HepG2 (cell line): Measurements from ENCODE around the gene PCNP. TPM values are rescaled to one million over a fixed set of nuclear protein-coding genes. Genes with fewer than 3 reads are reported as not detected.

ENCODE experiments used
- ATAC-seq: fragments of 200-7000 bp; cut with Tn5 transposase; 3 replicates; pipeline ENCODE4 v1.9.1; 2020; ENCODE audit warnings: mild to moderate bottlenecking, moderate library complexity
- BruUV-seq: library from RNA; stranded (reverse); fragments of 400-500 nt; replicated peaks from 2 replicates; lab custom pipeline; 2021; lab: Mats Ljungman, UMichigan
- CTCF ChIA-PET: fragments of 300-600 bp; formaldehyde crosslinking; extraction: SDS; loops from one replicate; lab custom pipeline; 2021; ENCODE audit warnings: low total read pairs, inconsistent platforms, low intra/inter-chr PET ratio; lab: Yijun Ruan, JAX
- POLR2A ChIA-PET: fragments of 350-600 bp; sonication (Branson Sonifier 250); formaldehyde crosslinking; loops from one replicate; lab custom pipeline; 2020; ENCODE audit warnings: antibody characterized with exemption, inconsistent platforms; lab: Yijun Ruan, JAX
- DNase-seq: peaks from one replicate; pipeline ENCODE4 v3.0.0-alpha.2; 2015; ENCODE audit warnings: low spot score
- FAIRE-seq: peaks from 3 replicates; lab custom pipeline; 2011; peaks lifted over from hg19 to GRCh38; lab: Jason Lieb, UNC
- H2AFZ ChIP-seq: one replicate; pipeline ENCODE4 v1.6.1; 2011; ENCODE audit warnings: low read length, inconsistent platforms
- H3K27ac ChIP-seq: fragments of 300-600 bp; 3 replicates; pipeline ENCODE4 v1.8.0; 2011; ENCODE audit warnings: mixed run types, mild to moderate bottlenecking, mixed read lengths, low read length, inconsistent platforms; ENCODE audit not compliant: insufficient read depth; ENCODE audit errors: extremely low read length
- H3K27me3 ChIP-seq, 2 experiments: fragments of 200-600 bp in 1 of 2; 2 replicates in 1 of 2; 3 replicates in 1 of 2; pipeline versions ENCODE4 v1.6.0 to v1.8.0; 2011; ENCODE audit warnings: low read length in 2 of 2, mild to moderate bottlenecking in 2 of 2, moderate library complexity in 2 of 2, inconsistent platforms in 1 of 2; ENCODE audit not compliant: insufficient read depth in 2 of 2, control insufficient read depth in 1 of 2
- H3K36me3 ChIP-seq, 2 experiments: fragments of 200-600 bp in 1 of 2; replicated peaks in 1 of 2; 2 replicates in 1 of 2; 3 replicates in 1 of 2; pipeline versions ENCODE4 v1.5.1 to v1.8.0; 2011; ENCODE audit warnings: low read length in 2 of 2, inconsistent platforms in 1 of 2; ENCODE audit not compliant: insufficient read depth in 2 of 2, control insufficient read depth in 1 of 2
- H3K4me1 ChIP-seq: 2 replicates; pipeline ENCODE4 v1.5.1; 2012; ENCODE audit warnings: low read length, inconsistent platforms; ENCODE audit not compliant: insufficient read depth
- H3K4me2 ChIP-seq: 2 replicates; pipeline ENCODE4 v1.6.0; 2011; ENCODE audit warnings: low read depth, low read length, inconsistent platforms
- H3K4me3 ChIP-seq, 3 experiments: fragments of 200-600 bp in 1 of 3; sonication (generic), shearing (Covaris generic) in 1 of 3; replicated peaks in 1 of 3; 2 replicates each; pipeline ENCODE4 v1.5.1; 2011 to 2016; ENCODE audit warnings: low read length in 3 of 3, inconsistent platforms in 2 of 3, low read depth in 2 of 3, mild to moderate bottlenecking in 2 of 3, control low read depth in 1 of 3, mixed read lengths in 1 of 3; ENCODE audit not compliant: insufficient read depth in 1 of 3
- H3K79me2 ChIP-seq: one replicate; pipeline ENCODE4 v1.6.1; 2011; ENCODE audit warnings: low read length, inconsistent platforms; ENCODE audit not compliant: insufficient read depth
- H3K9ac ChIP-seq: 2 replicates; pipeline ENCODE4 v1.6.0; 2011; ENCODE audit warnings: mild to moderate bottlenecking, low read depth, low read length, inconsistent platforms; ENCODE audit not compliant: insufficient read depth
- H3K9me3 ChIP-seq: 2 replicates; pipeline ENCODE4 v1.5.1; 2012; ENCODE audit warnings: mild to moderate bottlenecking, low read length
- H4K20me1 ChIP-seq: 2 replicates; pipeline ENCODE4 v1.6.0; 2011; ENCODE audit warnings: inconsistent platforms, mild to moderate bottlenecking, low read length, moderate library complexity; ENCODE audit not compliant: insufficient read depth
- AHR ChIP-seq: IDR thresholded peaks from 2 replicates; pipeline ENCODE4 v1.6.1; 2018; ENCODE audit warnings: missing genetic modification reagents, missing compliant biosample characterization
- DRAP1 ChIP-seq: IDR thresholded peaks from 2 replicates; pipeline ENCODE4 v1.6.1; 2016; ENCODE audit warnings: missing genetic modification reagents, missing compliant biosample characterization
- HMG20B ChIP-seq: conservative IDR thresholded peaks from 2 replicates; pipeline ENCODE4 v1.6.1; 2016; ENCODE audit warnings: missing genetic modification reagents, missing compliant biosample characterization
- HNRNPL ChIP-seq: fragments of 200-400 bp; formaldehyde crosslinking; IDR thresholded peaks from 2 replicates; pipeline ENCODE4 v1.6.1; 2017; ENCODE audit warnings: mild to moderate bottlenecking, low read depth, low read length
- HOXA3 ChIP-seq: sonication (generic); formaldehyde crosslinking; IDR thresholded peaks from 2 replicates; pipeline ENCODE4 v1.5.0; 2020; ENCODE audit warnings: missing genetic modification reagents
- IRF2 ChIP-seq: IDR thresholded peaks from 2 replicates; pipeline ENCODE4 v1.6.1; 2018; ENCODE audit warnings: missing genetic modification reagents, missing compliant biosample characterization
- JUNB ChIP-seq: sonication (generic); formaldehyde crosslinking; IDR thresholded peaks from 2 replicates; pipeline ENCODE4 v1.8.0; 2022; ENCODE audit warnings: missing genetic modification reagents, mild to moderate bottlenecking, borderline replicate concordance
- KAT2B ChIP-seq: fragments of 150-350 bp; IDR thresholded peaks from 2 replicates; pipeline ENCODE4 v1.6.1; 2014; ENCODE audit warnings: low read depth, low read length, borderline replicate concordance
- NONO ChIP-seq, 2 experiments: fragments of 450-650 bp in 1 of 2; sonication (generic) in 1 of 2; formaldehyde crosslinking in 1 of 2; IDR thresholded peaks in 1 of 2; conservative IDR thresholded peaks in 1 of 2; 2 replicates each; pipeline versions ENCODE4 v1.6.1 to v1.8.0; 2017 to 2022; ENCODE audit warnings: mild to moderate bottlenecking in 1 of 2, missing genetic modification reagents in 1 of 2, moderate library complexity in 1 of 2
- NRL ChIP-seq: sonication (generic); formaldehyde crosslinking; IDR thresholded peaks from 2 replicates; pipeline ENCODE4 v1.5.0; 2020; ENCODE audit warnings: missing genetic modification reagents, mild to moderate bottlenecking, moderate library complexity, borderline replicate concordance
- PCBP2 ChIP-seq: fragments of 200-400 bp; formaldehyde crosslinking; optimal IDR thresholded peaks from 2 replicates; pipeline ENCODE3; 2018; ENCODE audit warnings: low read length, low read depth; ENCODE audit not compliant: poor library complexity, severe bottlenecking
- RBFOX2 ChIP-seq: fragments of 200-400 bp; formaldehyde crosslinking; IDR thresholded peaks from 2 replicates; pipeline ENCODE4 v1.6.1; 2017; ENCODE audit warnings: low read depth, mild to moderate bottlenecking, low read length
- SIX1 ChIP-seq: sonication (generic); formaldehyde crosslinking; IDR thresholded peaks from 2 replicates; pipeline ENCODE4 v1.4.0; 2020; ENCODE audit warnings: missing genetic modification reagents, borderline replicate concordance
- TEAD2 ChIP-seq: sonication (generic); formaldehyde crosslinking; IDR thresholded peaks from 2 replicates; pipeline ENCODE4 v1.9.0; 2021; ENCODE audit warnings: missing genetic modification reagents
- UBTF ChIP-seq: sonication (generic); formaldehyde crosslinking; IDR thresholded peaks from 2 replicates; pipeline ENCODE4 v1.4.0; 2020; ENCODE audit warnings: mild to moderate bottlenecking, missing genetic modification reagents
- ZBTB20 ChIP-seq: sonication (generic); formaldehyde crosslinking; IDR thresholded peaks from 2 replicates; pipeline ENCODE4 v1.8.1; 2023; ENCODE audit warnings: missing genetic modification reagents, low read depth, mild to moderate bottlenecking, borderline replicate concordance
- ZFY ChIP-seq: sonication (generic); formaldehyde crosslinking; IDR thresholded peaks from 2 replicates; pipeline ENCODE4 v1.4.0; 2020; ENCODE audit warnings: missing genetic modification reagents
- ZNF343 ChIP-seq: sonication (generic); formaldehyde crosslinking; IDR thresholded peaks from 2 replicates; pipeline ENCODE4 v1.4.0; 2020; ENCODE audit warnings: mild to moderate bottlenecking, missing genetic modification reagents
- ZNF652 ChIP-seq: IDR thresholded peaks from 2 replicates; pipeline ENCODE4 v1.6.1; 2016; ENCODE audit warnings: low read depth, borderline replicate concordance
- ZNF740 ChIP-seq: sonication (generic); formaldehyde crosslinking; IDR thresholded peaks from 2 replicates; pipeline ENCODE4 v1.4.0; 2020; ENCODE audit warnings: missing genetic modification reagents
- ZSCAN22 ChIP-seq: sonication (generic); formaldehyde crosslinking; IDR thresholded peaks from 2 replicates; pipeline ENCODE4 v1.4.0; 2020; ENCODE audit warnings: mild to moderate bottlenecking, missing genetic modification reagents
- WGBS: methylation state at CpG from one replicate; pipeline ENCODE4 v1.1.6; 2017; ENCODE audit warnings: low lambda C conversion rate; 5-methylcytosine and 5-hydroxymethylcytosine counted together
- in situ Hi-C: cut with HindIII; loops from 2 replicates; pipeline ENCODE4 v1.10.0; 2017; ENCODE audit warnings: low pct_unique_long_range_greater_than_20kb; ENCODE audit not compliant: extremely low pct_ligation_motif_present
- intact Hi-C: fragments of 100-400 bp; cut with micrococcal nuclease; formaldehyde crosslinking; loops from one replicate; pipeline ENCODE4 v1.10.0; 2022; ENCODE audit not compliant: unreplicated experiment
- polyA plus RNA-seq, 8 experiments: library from polyadenylated mRNA; depleted of rRNA in 3 of 8; stranded (reverse) in 7 of 8; unstranded in 1 of 8; fragments of >200 nt; fragmentation: Illumina TruSeq in 4 of 8; extraction: Trizol in 4 of 8; gene quantifications; 2 replicates each; pipeline versions ENCODE4 v1.2.1 to v1.2.3, GENCODE V29; 2011 to 2016; ENCODE audit warnings: low read depth in 4 of 8, missing spikeins in 1 of 8, mixed read lengths in 1 of 8; ENCODE audit not compliant: insufficient read depth in 1 of 8
- total RNA-seq, 5 experiments: library from RNA; depleted of rRNA; stranded (reverse); fragments of >200 nt; fragmentation: Illumina TruSeq; extraction: Trizol; gene quantifications; 2 replicates each; pipeline ENCODE4 v1.2.3, GENCODE V29; 2016; ENCODE audit warnings: low read depth in 1 of 5

The PCNP gene
- total and polyA plus RNA-seq, 2 of the 13 experiments (the other 11 are each of a cell fraction or from before 2014, with no cell fraction given) = 44.1 to 78.2 TPM

- in situ Hi-C loops (loop anchor here (5.0 kb wide), 2 partner anchors 62 to 63 kb away; partner anchors contain the start of gene SENP7), intact Hi-C loops (loop anchor here (1.0 to 10.0 kb wide), 2 partner anchors 26 to 190 kb away; no protein-coding TSS in a partner anchor)
- FAIRE-seq (no peak), DNase-seq (peak; percentile 35), ATAC-seq (peak; percentile 77)
- Histone ChIP-seq H3K9me3 (no peaks in the 10 kb centered on the region), H3K27ac (peak overlapping the region; percentile 89), H3K4me1 (peaks cover 58% of the 10 kb centered on the region), H3K4me2 (peak overlapping the region; percentile 66), H3K79me2 (peaks cover 51% of the 10 kb centered on the region), H4K20me1 (peaks cover 10% of the 10 kb centered on the region; the same call in 1 of the 2 replicates), H3K27me3 (no peaks in the 10 kb centered on the region; a peak in 1 of 5 replicates), H2AFZ (no peak overlapping the region), H3K36me3 (peaks cover under 1 to 12% of the 10 kb centered on the region in 2 experiments; a peak in 2 of 5 replicates), H3K9ac (peak overlapping the region; percentile 98), H3K4me3 (peak overlapping the region; percentile 83 to 98 (median 97))
- TSS peak; percentile 62 for BruUV-seq
- ChIA-PET CTCF (interaction anchor here (1.1 kb wide), 1 partner anchor 102 kb away, joined by 3 read pairs; no protein-coding TSS in a partner anchor), POLR2A (interaction anchor here (0.8 to 2.8 kb wide), 19 partner anchors 10 to 112 kb away, joined by 3 to 38 read pairs (median 5); partner anchors contain the start of genes RPL24, SENP7, TRMT10C and ZBTB11)
- WGBS = 2% methylated on average over 17 of the region's 41 CpGs
- TF ChIP-seq NONO (IDR thresholded peaks at IDR 0.05) (no peak), NONO (CRISPR knock-in tag; conservative IDR thresholded peaks at IDR 0.05) (0 out of 2 replicates have a peak, but pooled peaks have one; percentile 44), ZBTB20 (no peak), SIX1 (CRISPR knock-in tag) (no peak), UBTF (CRISPR knock-in tag) (peak; percentile 95), ZNF740 (no peak), DRAP1 (CRISPR knock-in tag) (no peak), RBFOX2 (peak; percentile 74), TEAD2 (CRISPR knock-in tag) (no peak), ZSCAN22 (CRISPR knock-in tag) (no peak), AHR (CRISPR knock-in tag) (no peak), HOXA3 (CRISPR knock-in tag) (no peak), ZFY (peak; percentile 98), JUNB (CRISPR knock-in tag) (no peak), ZNF652 (CRISPR knock-in tag) (peak; percentile 16; the same call in 1 of the 2 replicates), PCBP2 (no peak), IRF2 (CRISPR knock-in tag) (no peak), ZNF343 (CRISPR knock-in tag) (no peak), HNRNPL (0 out of 2 replicates have a peak, but pooled peaks have one; percentile 29), HMG20B (CRISPR knock-in tag) (no peak), KAT2B (no peak), NRL (CRISPR knock-in tag) (peak; percentile 47; the same call in 1 of the 2 replicates)
These were observed 570 bp downstream of the PCNP start for GRCh38 chr3:101574388-101575112.
